GM18858 (cell line): ENCODE results near the gene OTULIN.

Source experiments
- ATAC-seq: cut with Tn5 transposase; IDR thresholded peaks from one replicate; pipeline ENCODE4 v1.9.1; 2021; ENCODE audit not compliant: unreplicated experiment

The OTULIN gene

DNA sequence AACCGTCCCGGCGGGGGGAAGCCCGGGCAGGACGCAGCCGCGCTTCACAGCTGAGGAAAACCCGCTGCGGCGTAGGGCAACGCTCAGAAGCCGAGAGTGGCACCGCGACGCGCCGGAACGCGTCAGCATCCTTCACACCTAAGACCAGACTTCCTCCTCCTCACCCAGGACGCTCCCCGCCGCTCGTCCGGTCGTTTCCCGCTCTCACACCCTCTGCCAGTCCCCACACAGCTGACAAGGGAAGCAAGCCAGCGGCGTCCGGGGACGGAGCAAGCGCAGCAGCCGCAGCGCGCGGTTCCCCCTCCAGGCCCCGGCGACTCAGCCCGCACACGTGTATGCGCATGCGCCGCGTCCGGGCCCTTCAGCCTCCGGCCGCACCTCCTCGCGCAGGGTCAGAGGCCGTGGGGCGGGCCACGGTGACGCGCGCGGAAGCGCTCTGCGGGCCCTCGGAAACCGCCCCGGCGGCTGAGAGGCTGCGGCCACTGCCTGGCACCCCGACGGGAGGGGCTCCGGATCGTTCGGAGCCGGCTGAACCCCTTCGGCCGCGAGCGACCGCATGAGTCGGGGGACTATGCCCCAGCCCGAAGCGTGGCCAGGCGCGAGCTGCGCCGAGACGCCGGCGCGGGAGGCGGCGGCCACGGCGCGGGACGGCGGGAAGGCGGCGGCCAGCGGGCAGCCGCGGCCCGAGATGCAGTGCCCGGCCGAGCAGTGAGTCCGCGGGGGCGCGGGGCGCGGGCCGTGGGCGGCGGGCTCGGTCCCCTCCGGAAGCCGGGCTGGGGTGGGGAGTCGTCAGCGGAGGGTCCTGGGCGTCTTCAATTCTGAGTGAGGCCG lies at the start of gene OTULIN:
TSS of gene OTULIN (plus strand) at position 449 of the 831 bp plus-strand sequence. CDS start at position 557, 108 bp downstream.
- peak; percentile 54 for ATAC-seq

DNA sequence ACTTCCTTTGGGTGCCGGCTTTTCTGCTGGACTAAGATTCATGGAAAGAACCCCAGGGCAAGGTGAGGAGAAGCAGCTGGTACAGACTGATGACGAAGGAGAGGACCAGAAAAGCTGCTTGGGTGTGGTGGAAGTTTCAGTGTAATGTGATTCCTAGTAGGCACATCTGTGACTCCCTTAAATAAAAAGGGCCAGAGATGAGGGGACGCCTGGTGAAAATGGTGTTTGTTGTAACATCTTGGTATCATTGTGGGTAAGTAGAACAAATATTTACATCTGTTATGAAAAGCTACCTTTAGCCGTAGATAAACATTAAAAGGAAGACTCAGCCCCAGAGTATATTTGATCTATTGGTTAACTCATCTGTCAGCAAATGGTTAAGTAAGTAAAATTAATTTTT lies 49.2 kb upstream of the OTULIN start:
- ATAC-seq, result no peak

DNA sequence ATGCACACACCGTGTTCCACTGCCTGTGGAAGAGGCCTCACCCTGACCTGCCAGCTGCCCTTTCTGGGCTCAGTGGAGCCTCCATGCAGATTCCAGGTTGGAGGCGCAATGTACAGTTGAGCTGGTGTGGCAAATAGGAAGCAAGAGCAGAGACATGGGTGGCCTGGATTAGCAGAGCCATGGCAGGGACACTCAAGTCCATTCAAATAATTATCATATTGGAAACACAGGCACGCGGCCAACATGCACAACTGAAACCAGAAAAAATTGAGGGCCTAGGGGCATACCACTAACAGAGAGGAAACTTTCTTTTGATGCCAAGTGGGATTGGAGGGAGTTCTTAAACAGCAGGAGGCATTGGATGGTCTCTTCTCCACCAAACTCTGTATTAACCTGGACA lies 47.1 kb upstream of the OTULIN start:
- ATAC-seq, result no peak

DNA sequence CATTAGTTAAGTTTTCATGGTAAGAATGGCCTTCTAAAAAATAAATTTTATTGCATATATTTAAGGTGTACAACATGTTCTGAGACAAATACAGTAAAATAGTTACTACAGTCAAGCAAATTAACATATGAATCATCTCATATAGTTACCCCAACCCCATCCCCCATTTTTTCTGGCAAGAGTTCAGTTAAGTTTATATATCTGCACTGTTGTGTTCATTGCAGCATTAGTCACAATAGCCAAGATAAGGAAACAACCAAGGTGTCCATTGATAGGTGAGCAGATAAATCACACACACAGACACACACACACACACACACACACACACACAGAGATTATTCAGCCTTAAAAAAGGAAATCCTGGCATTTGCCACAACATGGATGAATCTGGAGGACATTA lies 37.2 kb upstream of the OTULIN start:
- no peak for ATAC-seq

DNA sequence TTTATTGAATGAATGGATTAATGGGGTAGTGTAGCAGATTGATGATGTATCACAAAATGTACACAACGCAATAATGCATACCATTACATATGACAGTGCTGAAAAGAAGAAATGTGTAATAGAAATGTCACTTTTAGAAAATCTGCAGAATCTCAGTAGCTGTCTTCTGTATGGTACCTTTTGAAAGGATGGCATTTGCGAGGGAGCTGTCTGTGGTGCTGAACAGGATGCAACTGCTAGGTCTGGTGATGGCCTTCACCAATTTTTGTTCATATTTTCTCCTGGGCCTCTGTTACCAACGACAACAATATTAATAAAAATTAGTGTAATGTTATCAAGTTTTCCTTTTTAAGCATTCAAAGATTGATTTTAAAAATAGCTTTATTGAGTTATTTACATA lies 36.2 kb upstream of the OTULIN start:
- ATAC-seq, result no peak

DNA sequence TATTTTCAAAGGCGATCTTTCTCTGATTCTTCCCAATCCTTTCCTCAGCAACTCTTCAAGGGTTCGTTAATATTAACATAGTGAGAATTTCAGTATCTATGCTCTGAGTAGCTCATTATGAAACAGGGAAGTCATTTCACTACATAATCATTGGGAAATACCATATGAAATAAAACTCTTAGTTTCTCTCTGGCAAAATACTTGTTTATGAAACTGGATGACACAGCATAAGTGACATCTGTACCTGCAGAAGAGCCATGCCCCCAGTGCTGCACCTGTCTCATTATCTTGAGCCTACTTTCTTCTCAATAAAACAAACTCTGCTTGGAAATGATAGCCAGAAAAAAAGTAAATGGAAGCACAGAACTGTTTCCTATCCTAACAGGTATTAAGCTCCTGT lies 33.8 kb upstream of the OTULIN start:
- no peak for ATAC-seq

DNA sequence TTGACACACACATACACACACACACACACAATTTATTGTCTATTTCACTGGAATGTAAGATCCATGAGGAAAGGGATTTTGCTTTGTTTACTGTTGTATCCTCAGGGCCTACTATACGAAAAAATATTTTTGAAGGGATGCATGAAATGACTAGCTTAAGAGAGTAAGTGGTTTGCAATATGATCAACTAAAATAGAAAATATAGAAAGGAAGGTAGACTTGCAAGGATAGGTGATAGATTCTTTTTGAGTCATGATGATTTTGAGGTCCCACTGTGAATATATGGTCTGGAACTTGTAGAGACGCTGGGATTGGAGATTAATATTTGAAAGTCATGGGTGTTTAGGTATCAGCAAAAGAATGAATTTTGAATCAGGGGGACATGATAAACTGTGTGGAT lies 28.9 kb upstream of the OTULIN start:
- ATAC-seq, result no peak

DNA sequence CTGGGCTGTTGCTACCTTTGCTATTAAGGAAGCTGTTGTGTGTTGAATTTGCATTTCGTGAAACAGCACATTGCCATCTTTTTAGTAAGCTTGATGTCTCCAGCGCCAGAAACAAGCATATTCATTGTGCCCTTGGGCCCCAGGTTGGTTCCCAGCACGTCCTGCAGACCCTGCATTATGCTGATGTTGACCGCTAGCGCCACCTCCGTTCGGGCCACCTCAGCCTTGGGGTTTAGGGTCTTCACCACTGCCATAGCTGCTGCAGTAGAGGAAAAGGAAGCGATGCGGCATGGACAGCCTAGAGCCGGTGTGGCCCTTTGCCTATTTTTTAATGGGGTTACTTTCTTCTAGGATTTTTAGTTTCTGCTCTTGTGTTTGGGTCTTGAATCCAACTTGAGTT lies 23.8 kb upstream of the OTULIN start:
- no peak for ATAC-seq

DNA sequence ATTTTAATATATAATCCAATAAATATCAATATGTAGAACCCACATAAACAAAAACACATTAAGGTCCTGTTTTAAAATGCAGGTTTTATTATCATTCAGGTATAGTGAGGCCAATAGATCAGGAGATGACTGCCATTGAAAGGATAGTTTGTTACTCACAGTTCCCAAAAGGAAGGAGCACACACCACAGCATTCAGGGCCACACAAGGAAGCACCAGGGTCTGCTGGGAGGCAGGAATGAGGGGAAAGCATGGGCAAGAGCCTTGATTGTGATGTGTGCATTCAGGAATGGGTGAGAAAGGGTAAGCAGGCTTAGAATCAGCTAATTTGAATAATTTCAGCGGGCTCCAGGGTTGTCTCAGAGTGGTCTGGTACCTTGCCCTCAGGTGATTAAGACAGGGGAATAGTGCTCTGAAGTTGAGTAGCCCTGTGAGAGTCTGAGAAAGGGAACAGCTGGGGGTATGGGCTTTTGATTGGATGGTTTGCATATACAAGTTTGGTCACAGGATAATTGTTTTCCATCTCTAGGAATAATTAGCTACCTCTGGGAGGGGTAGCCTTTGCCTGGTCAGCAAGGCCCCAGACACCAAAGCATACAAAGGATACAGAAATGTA lies 19.8 kb upstream of the OTULIN start:
- no peak for ATAC-seq

DNA sequence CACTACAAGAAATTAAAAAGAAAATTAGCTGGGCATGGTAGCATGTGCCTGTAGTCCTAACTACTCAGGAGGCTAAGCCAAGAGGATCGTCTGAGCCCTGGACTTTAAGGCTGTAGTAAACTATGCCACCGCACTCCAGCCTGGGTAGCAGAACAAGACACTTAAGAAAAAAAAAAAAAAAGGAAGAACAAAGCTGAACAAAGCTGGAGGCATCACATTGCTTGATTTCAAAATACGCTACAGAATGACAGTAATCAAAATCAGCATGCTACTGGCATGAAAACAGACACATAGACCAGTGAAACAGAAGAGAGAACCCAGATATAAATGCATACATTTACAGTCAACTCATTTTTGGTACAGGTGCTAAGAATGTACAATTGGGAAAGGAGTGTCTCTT lies 14.5 kb upstream of the OTULIN start:
- no peak for ATAC-seq

DNA sequence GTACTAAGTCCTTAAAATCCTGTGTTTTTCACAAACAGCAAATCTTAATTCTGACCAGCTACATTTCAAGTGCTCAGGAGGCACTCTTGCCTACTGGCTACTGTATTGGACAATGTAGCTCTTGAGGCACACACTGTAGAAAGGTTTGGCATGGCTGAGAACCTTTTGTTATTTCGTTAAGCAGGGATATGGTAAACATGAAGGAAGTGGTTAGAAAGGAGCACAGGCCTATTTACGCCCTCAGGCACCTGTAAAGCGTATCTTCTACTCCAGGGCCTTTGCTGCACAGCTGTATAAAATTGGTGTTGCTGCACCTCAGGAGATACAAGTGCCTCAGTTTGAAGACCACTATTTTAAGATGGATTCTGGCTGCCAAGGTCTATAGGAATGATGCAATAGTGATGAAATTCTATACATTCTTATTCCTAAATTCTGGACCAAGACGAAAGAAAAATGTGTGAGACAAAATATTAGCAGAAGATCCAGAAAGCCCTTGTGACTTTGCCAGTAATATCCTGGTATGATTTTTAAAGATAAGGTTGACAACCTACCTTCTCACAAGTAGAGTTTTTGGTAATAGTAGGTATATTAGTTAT lies 9.3 kb upstream of the OTULIN start:
- no peak for ATAC-seq

DNA sequence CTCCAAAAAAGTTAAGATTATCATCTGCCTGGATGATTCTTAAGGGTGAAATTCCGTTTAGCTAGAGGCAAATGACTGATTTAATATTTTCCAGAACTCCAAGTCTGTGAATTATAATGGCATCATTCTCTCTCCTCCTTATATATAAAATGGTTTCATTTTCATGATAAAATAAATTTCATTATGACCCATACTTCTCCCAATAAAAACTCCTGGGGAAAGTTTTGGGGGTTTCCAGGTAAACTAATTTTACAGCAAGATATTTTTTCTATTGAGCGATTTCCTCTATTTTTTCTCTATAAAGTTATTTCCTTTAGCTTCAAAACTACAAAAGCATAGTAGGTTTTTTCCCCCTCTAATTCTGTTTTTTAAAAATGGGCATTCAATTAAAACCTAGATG lies 7.6 kb upstream of the OTULIN start:
- ATAC-seq, result no peak

DNA sequence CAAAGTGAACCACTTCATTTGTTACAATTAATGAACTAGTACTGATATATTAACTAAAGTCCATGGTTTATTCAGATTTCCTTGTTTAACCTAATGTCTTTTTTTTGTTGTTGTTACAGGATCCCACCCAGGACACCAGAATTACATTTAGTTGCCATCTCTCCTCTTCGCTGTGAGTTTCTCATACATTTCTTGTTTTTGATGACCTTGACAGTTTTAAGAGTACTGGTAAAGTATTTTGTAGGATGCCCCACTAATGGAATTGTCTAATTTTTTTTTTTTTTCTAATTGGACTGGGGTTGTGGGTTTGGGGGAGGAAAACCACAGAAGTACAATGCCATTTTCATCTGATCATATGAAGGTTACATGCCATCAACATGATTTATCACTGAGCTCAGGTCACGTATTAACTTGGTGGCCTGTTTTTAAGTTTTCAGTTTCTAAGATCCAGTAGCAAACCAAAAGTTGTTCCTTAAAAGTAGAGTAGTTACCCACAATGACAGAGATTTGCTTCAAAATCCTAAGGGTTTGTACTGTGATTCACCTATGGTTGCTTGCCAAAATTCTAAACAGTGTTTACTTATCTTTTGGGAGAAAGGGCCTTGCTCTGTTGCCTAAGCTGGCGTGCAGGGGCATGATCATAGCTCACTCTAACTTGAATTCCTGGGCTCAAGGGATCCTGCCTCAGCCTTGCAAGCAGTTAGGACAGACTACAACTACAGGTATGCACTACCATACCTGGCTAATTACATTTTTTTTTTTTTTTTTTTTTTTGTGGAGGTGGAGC lies 4.5 kb upstream of the OTULIN start:
- no peak for ATAC-seq

DNA sequence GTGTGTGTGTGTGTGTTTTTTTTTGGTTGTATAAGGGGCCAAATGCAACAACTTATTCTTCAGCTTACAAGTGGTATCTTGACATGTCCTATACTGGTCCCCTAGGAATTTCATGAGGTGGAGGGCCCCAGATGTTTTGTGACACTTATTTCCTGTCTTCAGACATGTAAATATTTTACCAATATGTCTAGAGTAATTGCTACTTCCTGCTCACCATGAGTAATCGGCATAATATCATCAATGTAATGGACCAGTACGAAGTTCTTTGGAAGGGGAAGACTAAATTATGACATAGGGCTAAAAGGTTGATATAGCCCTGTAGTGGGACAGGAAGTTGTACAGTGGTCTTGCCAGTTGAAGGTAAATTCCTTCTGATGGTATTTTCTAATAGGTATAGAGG lies 3.7 kb upstream of the OTULIN start:
- ATAC-seq, result no peak

DNA sequence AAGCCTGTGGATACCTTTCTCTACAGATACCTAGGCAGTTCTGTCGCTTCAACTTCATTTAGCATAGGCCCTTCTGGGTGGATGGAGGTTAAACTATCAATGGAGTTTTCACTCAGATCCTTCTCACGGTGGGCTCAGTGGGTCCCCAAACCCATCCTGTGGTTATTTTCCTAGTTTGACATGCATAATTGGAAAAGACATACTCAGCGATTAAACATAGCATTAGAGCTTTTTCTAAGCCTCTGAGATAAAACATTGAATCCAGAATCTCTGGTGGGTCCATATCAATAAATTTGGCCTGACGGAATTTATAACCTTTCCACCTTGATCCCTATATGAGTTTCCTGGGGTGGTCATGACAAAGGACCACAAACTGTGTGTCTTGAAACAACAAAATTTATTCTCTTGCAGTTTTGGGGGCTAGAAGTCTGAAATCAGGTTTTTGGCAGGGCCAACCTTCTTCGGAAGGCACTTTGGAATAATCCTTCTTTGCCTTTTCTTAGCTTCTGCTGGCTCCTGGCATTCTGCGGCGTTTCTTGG lies 1.7 kb upstream of the OTULIN start:
- ATAC-seq, result no peak

DNA sequence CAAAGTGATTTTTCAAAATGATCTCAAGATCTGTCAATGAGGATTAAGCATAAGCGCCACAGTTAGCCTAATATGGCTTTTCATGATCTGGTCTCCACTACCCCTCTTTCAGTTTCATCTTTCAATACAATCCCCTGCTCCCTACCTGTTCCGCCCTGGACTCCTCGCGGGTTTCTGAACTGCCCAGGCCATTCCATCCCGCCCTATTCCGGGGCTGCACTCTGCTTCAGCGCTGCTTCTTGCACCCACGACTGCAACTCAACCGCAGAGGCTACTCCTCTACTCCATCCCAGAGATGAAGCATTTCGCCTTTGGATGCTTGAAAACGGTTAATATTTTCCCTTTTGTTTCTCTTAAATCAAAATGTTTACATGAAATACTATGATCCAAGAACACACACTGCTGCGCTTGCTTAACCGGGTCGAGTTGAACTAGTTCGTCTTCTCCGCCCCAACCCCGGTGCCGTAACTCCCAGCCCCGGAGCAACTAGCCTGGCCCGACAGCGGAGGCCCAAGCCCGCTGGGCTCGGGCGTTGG lies 716 bp upstream of the OTULIN start:
- no peak for ATAC-seq

DNA sequence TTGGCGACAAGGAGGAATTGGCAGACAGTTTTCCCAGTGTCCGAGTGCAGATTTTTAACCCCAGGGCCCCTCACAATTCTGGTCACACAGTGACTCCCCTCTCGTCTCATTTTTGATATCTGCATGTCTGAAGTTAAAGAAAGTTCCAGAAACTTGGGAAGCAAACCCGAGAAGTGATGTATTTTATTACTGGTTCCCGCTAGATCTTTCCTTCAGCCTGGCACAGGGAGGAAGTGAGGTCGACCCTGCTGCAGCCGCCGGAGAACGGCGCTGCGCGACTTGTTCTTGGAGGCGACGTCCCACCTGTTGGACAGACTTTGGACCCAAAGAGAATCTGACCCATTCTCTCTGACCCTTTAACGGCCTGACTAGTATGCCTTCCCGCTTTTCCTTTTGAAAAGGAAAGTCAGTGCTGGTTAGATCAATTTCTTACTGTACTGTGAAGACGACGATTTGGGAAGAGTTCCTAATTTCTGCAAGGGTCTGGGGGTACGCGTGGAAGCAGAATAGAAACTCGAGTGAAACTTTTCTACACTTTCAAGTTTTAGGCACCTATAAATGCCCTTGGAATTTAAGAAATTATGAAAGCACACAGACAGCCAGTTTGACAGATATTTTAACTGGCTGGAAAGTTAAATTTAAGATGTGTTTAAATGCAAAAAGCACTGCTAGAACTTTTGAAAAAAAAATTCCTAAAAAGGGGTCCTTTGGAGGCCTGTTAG lies 744 bp downstream of the OTULIN start:
- no peak for ATAC-seq

DNA sequence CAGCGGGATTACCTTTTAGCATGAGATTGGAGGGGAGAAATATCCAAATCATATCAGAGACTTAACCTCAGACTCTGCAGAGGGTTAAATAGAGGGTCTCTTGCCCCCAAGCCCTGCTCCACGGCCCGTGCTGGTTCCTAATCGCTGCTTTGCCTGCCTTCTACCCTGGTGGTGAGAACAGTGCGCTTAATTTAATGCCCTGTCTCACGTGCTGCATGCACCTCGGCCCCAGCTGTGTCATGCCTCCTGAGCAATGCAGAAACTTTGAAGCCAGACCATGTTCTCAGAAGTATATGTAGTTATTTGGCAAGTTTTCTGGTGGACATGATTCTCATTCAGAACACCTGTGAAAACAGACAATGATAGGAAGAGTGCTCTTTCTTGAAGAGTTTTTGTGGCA lies 1.4 kb downstream of the OTULIN start:
- peak; percentile 30 for ATAC-seq

DNA sequence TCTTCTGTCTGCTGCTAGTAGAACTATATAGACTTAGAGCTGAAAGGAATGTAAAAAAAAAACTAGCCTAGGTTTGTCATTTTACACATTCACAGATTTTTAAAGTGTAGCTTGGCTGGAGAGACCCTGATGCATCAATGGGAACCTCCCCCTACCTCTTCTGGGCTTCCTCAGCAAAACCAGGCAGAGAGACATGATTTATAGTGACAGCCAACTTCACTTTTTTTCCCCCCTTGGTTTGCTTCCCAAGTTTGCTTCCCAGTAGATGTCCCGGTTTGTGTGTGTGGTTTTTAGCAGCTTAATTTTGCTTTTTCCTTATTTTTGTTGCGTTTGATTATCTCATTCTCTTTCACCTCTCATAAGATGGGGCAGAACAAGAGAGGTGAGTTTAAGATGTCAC lies 1.8 kb downstream of the OTULIN start:
- no peak for ATAC-seq

DNA sequence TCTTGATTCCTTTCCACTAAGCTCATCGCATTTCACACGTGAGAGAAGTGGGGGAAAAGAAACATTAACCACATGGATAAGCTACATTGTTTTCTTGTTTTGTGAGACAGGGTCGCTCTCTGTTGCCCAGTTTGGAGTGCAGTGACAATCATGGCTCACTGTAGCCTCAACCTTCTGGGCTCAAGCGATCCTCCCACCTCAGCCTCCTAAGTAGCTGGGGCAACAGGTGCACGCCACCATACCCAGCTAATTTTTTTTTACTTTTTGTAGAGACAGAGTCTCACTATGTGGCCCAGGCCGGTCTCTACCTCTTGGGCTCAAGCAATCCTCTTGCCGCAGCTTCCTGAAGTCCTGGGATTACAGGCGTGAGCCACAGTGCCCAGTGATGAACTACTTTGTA lies 2.8 kb downstream of the OTULIN start:
- no peak for ATAC-seq
